PFSK-1 (cell line): Measurements from ENCODE around the gene OLFML1.

Experiments
- POLR2AphosphoS5 ChIP-seq: IDR thresholded peaks from 2 replicates; pipeline ENCODE4 v1.6.1; 2012; ENCODE audit warnings: low read depth, mild to moderate bottlenecking, control low read depth, low read length, moderate library complexity
- REST ChIP-seq, 2 experiments: IDR thresholded peaks; 2 replicates each; pipeline versions ENCODE4 v1.6.1 to v1.8.0; 2011 to 2012; ENCODE audit warnings: low read depth in 2 of 2, low read length in 2 of 2, control low read depth in 1 of 2, inconsistent platforms in 1 of 2, mild to moderate bottlenecking in 1 of 2, moderate library complexity in 1 of 2; ENCODE audit not compliant: insufficient read depth in 1 of 2
- SIN3A ChIP-seq: IDR thresholded peaks from 2 replicates; pipeline ENCODE4 v1.6.1; 2012; ENCODE audit warnings: mild to moderate bottlenecking, low read length, moderate library complexity, borderline replicate concordance; ENCODE audit not compliant: insufficient read depth
- TAF1 ChIP-seq: IDR thresholded peaks from 2 replicates; pipeline ENCODE4 v1.6.1; 2012; ENCODE audit warnings: low read length, control low read depth, borderline replicate concordance; ENCODE audit not compliant: insufficient read depth

- TF ChIP-seq POLR2AphosphoS5, result no peak
- no peak for TF ChIP-seq TAF1
- no peak for TF ChIP-seq REST (IDR thresholded peaks at IDR 0.05; ENCODE audit: insufficient read depth in 1 of 2, low read depth in 2 of 2, low read length in 2 of 2)
- TF ChIP-seq SIN3A, result no peak
Measured at GRCh38 chr11:7516475-7516874, 31.2 kb downstream of the OLFML1 start.
